Right cardiac atrium (tissue), 5 donors: Measurements from ENCODE around the gene MPND. TPM values are rescaled to one million over a fixed set of nuclear protein-coding genes. Genes with fewer than 3 reads are reported as not detected.

Experiments
- ATAC-seq, 2 donors: fragments of 200-7000 bp; cut with Tn5 transposase; one replicate each; pipeline versions ENCODE4 v1.8.0 to v1.9.1; 2020; ENCODE audit warnings: moderate library complexity in 2 of 2, mild to moderate bottlenecking in 1 of 2
- DNase-seq, 3 donors: peaks; one replicate each; pipeline ENCODE4 v3.0.0-alpha.2; 2020
- H3K27ac ChIP-seq: one replicate; pipeline ENCODE4 v1.5.1; 2013; ENCODE audit warnings: mild to moderate bottlenecking, low read length, control low read depth, moderate library complexity
- H3K27me3 ChIP-seq: one replicate; pipeline ENCODE4 v1.6.1; 2013; ENCODE audit not compliant: control insufficient read depth, insufficient read depth
- H3K4me1 ChIP-seq: one replicate; pipeline ENCODE4 v1.6.1; 2013; ENCODE audit warnings: low read length; ENCODE audit not compliant: control insufficient read depth, insufficient read depth
- H3K4me3 ChIP-seq: one replicate; pipeline ENCODE4 v1.5.1; 2013; ENCODE audit warnings: low read length, control low read depth
- H3K9me3 ChIP-seq: one replicate; pipeline ENCODE4 v1.6.1; 2013; ENCODE audit warnings: low read length; ENCODE audit not compliant: control insufficient read depth
- WGBS: extraction: QIAGEN DNeasy Blood & Tissue Kit; methylation state at CpG from one replicate; pipeline ENCODE4 v1.1.7; 2013; 5-methylcytosine and 5-hydroxymethylcytosine counted together
- intact Hi-C, 4 donors: fragments of 100-400 bp; cut with DNase I; formaldehyde crosslinking; loops; one replicate each; pipeline versions ENCODE4 v1.11.0 to v1.14.0; 2022 to 2023
- polyA plus RNA-seq: library from polyadenylated mRNA; stranded (reverse); fragments of 200-250 nt; gene quantifications from one replicate; pipeline ENCODE4 v1.2.3, GENCODE V29; 2013
- total RNA-seq, 4 donors: library from RNA; stranded (reverse); fragmentation: NEBNext Ultra II Directional; extraction: Animal tissue kit (Norgen Biotek cat#: 25700); gene quantifications; one replicate each; pipeline ENCODE4 v1.2.1, GENCODE V29; 2021
- donor health status: healthy with polysubstance abuse.
- donor health status: DM: no; HTN: yes; CAD: no.
- donor health status: DM: no; HTN: no; CAD: no.
- donor health status: DM: no; HTN: yes; CAD: no; lungs with severe emphysema.
- donor health status: DM: yes; HTN: yes; CAD: no.

MPND gene
- total and polyA plus RNA-seq, 5 donors, result 22.8 to 25.8 (median 24.9) TPM

DNA sequence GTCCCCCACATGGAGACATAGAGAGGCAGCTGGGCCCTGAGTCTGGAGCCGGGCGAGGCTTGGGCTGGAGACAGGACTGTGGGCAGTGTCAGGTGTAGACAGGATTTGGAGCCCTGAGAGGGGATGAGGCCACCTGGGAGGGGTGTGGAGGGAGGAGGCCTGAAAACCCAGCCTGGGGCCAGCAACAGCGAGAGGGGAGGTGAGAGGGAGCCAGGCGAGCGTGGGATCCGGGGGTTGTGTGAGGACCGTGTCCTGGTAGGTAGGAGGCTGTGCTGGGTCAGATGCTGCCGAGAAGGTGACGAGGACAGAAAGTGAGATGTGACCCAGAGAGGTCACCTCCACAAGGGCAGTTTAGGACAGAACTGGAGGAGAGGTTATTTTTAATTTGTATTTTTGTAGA lies 7.4 kb downstream of the MPND start:
- Histone ChIP-seq H3K4me3 (no peak overlapping the region), H3K4me1 (no peaks in the 10 kb centered on the region), H3K27me3 (no peaks in the 10 kb centered on the region), H3K9me3 (no peaks in the 10 kb centered on the region), H3K27ac (no peak overlapping the region)
- 94% methylated on average over 9 of the region's 9 CpGs for WGBS
- intact Hi-C loops, result loop anchor here (5.0 to 10.0 kb wide), 2 partner anchors 76 to 83 kb away; partner anchors contain the start of gene SHD (in 1 of the 4)
- no peak for DNase-seq
- ATAC-seq, result no peak

DNA sequence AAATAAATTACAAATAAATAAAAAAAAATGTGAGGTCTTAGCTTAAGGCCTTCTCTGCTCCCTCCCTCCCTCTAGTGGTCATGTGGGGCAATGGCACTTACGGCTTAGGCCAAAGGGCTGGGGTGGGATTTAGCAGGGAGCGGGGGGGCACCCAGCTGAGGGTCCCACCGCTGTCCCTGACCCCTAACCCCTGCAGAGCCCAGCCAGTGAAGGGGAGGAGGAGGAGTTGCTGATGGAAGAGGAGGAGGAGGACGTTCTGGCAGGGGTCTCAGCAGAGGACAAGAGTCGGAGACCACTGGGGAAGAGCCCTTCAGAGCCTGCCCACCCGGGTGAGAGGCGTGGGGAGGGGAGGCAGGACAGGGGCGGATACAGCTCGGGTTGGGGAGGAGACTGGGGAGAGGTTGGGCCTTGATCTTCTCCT lies 9.3 kb downstream of the MPND start:
- no peak for DNase-seq

GRCh38 chr19:4354282-4354681 lies 10.9 kb downstream of the MPND start:
- Histone ChIP-seq H3K4me3 (no peak overlapping the region), H3K27me3 (no peaks in the 10 kb centered on the region), H3K4me1 (no peaks in the 10 kb centered on the region), H3K9me3 (no peaks in the 10 kb centered on the region), H3K27ac (no peak overlapping the region)
- DNase-seq (no peak), ATAC-seq (no peak)
- intact Hi-C loops, result loop anchor here (5.0 to 10.0 kb wide), 2 partner anchors 79 to 87 kb away; partner anchors contain the start of gene SHD (in 1 of the 4)
- WGBS, result 88% methylated on average over 12 of the region's 12 CpGs

More for the DNA sequence above, 9.3 kb downstream of the MPND start:
- Histone ChIP-seq H3K27ac (no peak overlapping the region), H3K27me3 (no peaks in the 10 kb centered on the region), H3K4me1 (no peaks in the 10 kb centered on the region), H3K9me3 (no peaks in the 10 kb centered on the region), H3K4me3 (no peak overlapping the region)
- WGBS, result 34% methylated on average over 9 of the region's 9 CpGs
- intact Hi-C loops, result loop anchor here (5.0 to 10.0 kb wide), 2 partner anchors 78 to 85 kb away; partner anchors contain the start of gene SHD (in 1 of the 4)
- peak; percentile 45 to 46 for ATAC-seq

GRCh38 chr19:4354897-4355296 lies 11.5 kb downstream of the MPND start:
- intact Hi-C loops, result loop anchor here (5.0 to 10.0 kb wide), 2 partner anchors 80 to 88 kb away; partner anchors contain the start of gene SHD (in 1 of the 4)
- no peak overlapping the region for H3K27ac ChIP-seq

GRCh38 chr19:4357095-4357797 lies 13.9 kb downstream of the MPND start:
- no peak overlapping the region for H3K27ac ChIP-seq
- peak in 1 of 3 donors; percentile 54 for DNase-seq
- H3K9me3 ChIP-seq, result no peaks in the 10 kb centered on the region
- 76% methylated on average over 23 of the region's 23 CpGs for WGBS
- no peak for ATAC-seq
- no peak overlapping the region for H3K4me3 ChIP-seq
- intact Hi-C loops, result loop anchor here in 1 of 4 donors (10.0 kb wide), 1 partner anchor 82 kb away; the partner anchor contains the start of gene SHD
- H3K4me1 ChIP-seq, result no peaks in the 10 kb centered on the region
- H3K27me3 ChIP-seq, result no peaks in the 10 kb centered on the region

More at GRCh38 chr19:4354897-4355296, 11.5 kb downstream of the MPND start:
- DNase-seq (peak in 1 of 3 donors; percentile 55), ATAC-seq (no peak)
- Histone ChIP-seq H3K4me3 (no peak overlapping the region), H3K4me1 (no peaks in the 10 kb centered on the region), H3K9me3 (no peaks in the 10 kb centered on the region), H3K27me3 (no peaks in the 10 kb centered on the region)
- WGBS, result 78% methylated on average over 17 of the region's 17 CpGs

DNA sequence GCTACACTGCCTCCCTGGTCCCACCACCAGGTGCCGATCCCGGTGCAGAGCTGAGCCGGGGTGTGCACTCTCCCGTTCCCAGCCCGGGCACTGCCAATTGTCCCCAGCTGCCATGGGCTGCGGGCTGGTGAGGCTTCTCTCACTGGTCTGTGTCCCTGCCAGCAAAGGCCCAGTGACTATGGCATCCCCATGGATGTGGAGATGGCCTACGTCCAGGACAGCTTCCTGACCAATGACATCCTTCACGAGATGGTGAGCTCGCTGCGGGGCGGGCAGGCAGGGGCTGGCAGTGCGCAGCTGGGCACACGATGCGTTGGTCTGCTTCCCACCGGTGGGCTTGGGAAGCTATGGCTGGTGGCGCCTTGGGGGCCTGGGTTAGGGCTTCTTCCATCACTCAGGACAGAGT lies 14.6 kb downstream of the MPND start:
- WGBS, result 82% methylated on average over 16 of the region's 16 CpGs
- DNase-seq (no peak), ATAC-seq (no peak)
- Histone ChIP-seq H3K27ac (no peak overlapping the region), H3K4me3 (no peak overlapping the region), H3K27me3 (no peaks in the 10 kb centered on the region), H3K4me1 (no peaks in the 10 kb centered on the region), H3K9me3 (no peaks in the 10 kb centered on the region)
- intact Hi-C loops, result loop anchor here in 1 of 4 donors (10.0 kb wide), 1 partner anchor 83 kb away; the partner anchor contains the start of gene SHD

- Histone ChIP-seq H3K4me1 (no peaks in the 10 kb centered on the region), H3K27me3 (no peaks in the 10 kb centered on the region), H3K4me3 (no peak overlapping the region), H3K9me3 (no peaks in the 10 kb centered on the region), H3K27ac (no peak overlapping the region)
- ATAC-seq (no peak), DNase-seq (peak in 1 of 3 donors; percentile 36)
- 85% methylated on average over 25 of the region's 25 CpGs for WGBS
- intact Hi-C loops, result loop anchor here in 1 of 4 donors (10.0 kb wide), 1 partner anchor 84 kb away; the partner anchor contains the start of gene SHD
Measured at GRCh38 chr19:4358709-4359626, 15.6 kb downstream of the MPND start.

- intact Hi-C loops, result loop anchor here in 1 of 4 donors (10.0 kb wide), 1 partner anchor 85 kb away; the partner anchor contains the start of gene SHD
- no peak overlapping the region for H3K4me3 ChIP-seq
- no peak overlapping the region for H3K27ac ChIP-seq
- H3K4me1 ChIP-seq, result no peaks in the 10 kb centered on the region
- DNase-seq, result peak in 1 of 3 donors; percentile 61
- ATAC-seq, result no peak
- H3K9me3 ChIP-seq, result no peaks in the 10 kb centered on the region
- WGBS, result 77% methylated on average over 13 of the region's 13 CpGs
- no peaks in the 10 kb centered on the region for H3K27me3 ChIP-seq
Measured at GRCh38 chr19:4359627-4360000, 16.3 kb downstream of the MPND start.

DNA sequence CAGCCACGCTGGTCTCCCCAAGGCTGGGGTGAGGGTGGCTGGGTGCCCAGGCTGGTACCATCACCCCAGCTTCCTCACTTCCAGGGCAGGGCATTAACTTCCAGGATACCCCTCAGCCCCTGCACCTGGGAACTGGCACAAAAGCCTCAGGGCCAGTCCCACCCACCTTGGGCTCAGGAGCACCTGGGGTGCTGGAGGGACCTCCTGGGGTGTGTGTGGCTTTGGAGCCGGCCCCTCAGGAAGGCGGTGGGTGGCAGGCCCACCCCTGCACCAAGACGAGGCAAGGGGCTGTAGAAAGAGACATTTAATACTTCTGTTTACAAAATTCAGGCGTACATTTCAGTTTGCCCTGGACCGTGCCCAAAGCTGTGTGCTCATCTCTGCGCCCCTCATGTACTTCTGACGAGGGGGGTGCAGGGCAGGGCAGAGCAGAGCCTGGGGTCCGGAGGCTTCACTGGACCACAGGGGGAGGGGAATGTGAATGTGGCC lies 16.8 kb downstream of the MPND start:
- 82% methylated on average over 9 of the region's 9 CpGs for WGBS
- intact Hi-C loops, result no loop called here
- Histone ChIP-seq H3K4me1 (no peaks in the 10 kb centered on the region), H3K27ac (no peak overlapping the region), H3K27me3 (no peaks in the 10 kb centered on the region), H3K4me3 (no peak overlapping the region), H3K9me3 (no peaks in the 10 kb centered on the region)
- DNase-seq, result no peak
- ATAC-seq, result no peak

GRCh38 chr19:4360641-4361151 lies 17.3 kb downstream of the MPND start:
- ATAC-seq, result no peak
- intact Hi-C loops, result no loop called here
- H3K9me3 ChIP-seq, result no peaks in the 10 kb centered on the region
- H3K4me3 ChIP-seq, result no peak overlapping the region
- peak in 2 of 3 donors; percentile 57 to 66 for DNase-seq
- H3K4me1 ChIP-seq, result no peaks in the 10 kb centered on the region
- 69% methylated on average over 12 of the region's 12 CpGs for WGBS
- no peak overlapping the region for H3K27ac ChIP-seq
- H3K27me3 ChIP-seq, result no peaks in the 10 kb centered on the region
